ENCODE results near the gene CASK.

The CASK gene

DNA sequence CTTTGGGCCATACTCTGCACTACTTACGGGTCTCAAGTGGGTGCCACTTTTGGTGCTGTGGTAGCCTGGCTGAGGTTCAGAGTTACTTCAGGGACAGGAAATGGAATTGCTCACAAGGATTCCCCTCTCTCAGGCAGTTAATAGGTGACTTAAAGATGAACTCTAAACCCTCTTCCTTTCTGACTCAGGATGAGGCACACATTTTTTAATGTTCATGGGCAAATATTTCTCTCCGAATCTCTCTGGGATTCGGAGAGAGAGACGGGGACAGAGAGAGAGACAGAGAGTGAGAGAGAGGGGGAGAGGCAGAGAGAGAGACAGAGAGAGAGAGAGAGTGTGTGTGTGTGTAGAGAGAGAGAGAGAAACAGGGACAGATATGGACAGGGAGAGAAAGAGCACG, 396.4 kb downstream of the CASK start:
- Histone ChIP-seq H3K4me3 (ENCODE audit: low read depth in 1 of 2, low read length in 2 of 2) (no peak overlapping the region), H3K9me3 (ENCODE audit: control insufficient read depth in 1 of 2, low read length in 2 of 2) (no peaks in the 10 kb centered on the region), H3K27me3 (ENCODE audit: low read depth, low read length) (no peaks in the 10 kb centered on the region), H3K36me3 (ENCODE audit: control insufficient read depth in 1 of 2, insufficient read depth in 2 of 2, low read length in 2 of 2) (peaks cover 15 to 16% of the 10 kb centered on the region in 2 donors), H3K4me1 (ENCODE audit: control insufficient read depth in 1 of 2, insufficient read depth in 2 of 2, low read length in 2 of 2) (peaks cover 0 to 7% of the 10 kb centered on the region in 2 donors), H3K27ac (ENCODE audit: low read length) (no peak overlapping the region)

DNA sequence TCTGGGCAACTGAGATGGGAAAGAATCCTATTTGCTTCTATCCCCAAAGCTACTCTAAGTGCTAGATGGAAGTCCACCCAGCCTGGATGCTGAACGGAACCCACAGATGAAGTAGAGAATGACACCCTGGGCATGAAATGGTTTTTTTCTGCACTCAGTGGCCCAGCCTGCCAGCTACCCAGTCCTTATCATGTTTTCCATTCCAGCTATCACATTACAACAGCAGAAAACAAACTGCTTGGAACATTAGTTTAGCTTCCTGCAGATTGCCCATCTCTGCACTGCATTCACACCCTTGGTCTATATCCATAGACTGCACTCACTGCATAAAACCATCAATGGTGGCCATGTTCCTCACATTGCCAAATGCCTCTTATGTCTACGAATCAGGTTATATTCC, 397.1 kb downstream of the CASK start:
- H3K36me3 ChIP-seq (ENCODE audit: control insufficient read depth in 1 of 2, insufficient read depth in 2 of 2, low read length in 2 of 2), result peaks cover 15 to 16% of the 10 kb centered on the region in 2 donors
- no peak overlapping the region for H3K4me3 ChIP-seq (ENCODE audit: low read depth in 1 of 2, low read length in 2 of 2)
- peaks cover 0 to 7% of the 10 kb centered on the region in 2 donors for H3K4me1 ChIP-seq (ENCODE audit: control insufficient read depth in 1 of 2, insufficient read depth in 2 of 2, low read length in 2 of 2)
- no peaks in the 10 kb centered on the region for H3K27me3 ChIP-seq (ENCODE audit: low read depth, low read length)
- H3K9me3 ChIP-seq (ENCODE audit: control insufficient read depth in 1 of 2, low read length in 2 of 2), result no peaks in the 10 kb centered on the region
- H3K27ac ChIP-seq (ENCODE audit: low read length), result no peak overlapping the region

DNA sequence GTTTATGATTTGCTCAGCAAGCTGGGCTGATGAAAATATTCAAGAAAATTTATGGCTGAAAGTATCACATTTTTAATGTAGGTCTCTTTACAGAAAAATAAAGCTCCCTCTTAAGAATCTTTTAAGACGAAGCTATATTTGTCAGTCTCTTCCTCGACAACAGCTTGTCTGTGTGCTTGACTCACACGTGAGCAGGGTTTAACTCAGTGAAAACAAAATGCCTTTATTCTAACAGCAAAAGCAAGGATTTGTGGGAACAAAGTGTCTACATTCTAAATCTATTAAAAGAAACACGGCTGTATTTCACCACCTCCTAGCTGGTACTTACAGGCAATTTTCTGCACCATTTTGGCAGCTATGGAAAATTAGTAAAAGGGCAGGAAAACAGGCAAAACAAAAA, 400.7 kb downstream of the CASK start:
- no peaks in the 10 kb centered on the region for H3K27me3 ChIP-seq (ENCODE audit: low read depth, low read length)
- no peaks in the 10 kb centered on the region for H3K9me3 ChIP-seq (ENCODE audit: control insufficient read depth in 1 of 2, low read length in 2 of 2)
- H3K36me3 ChIP-seq (ENCODE audit: control insufficient read depth in 1 of 2, insufficient read depth in 2 of 2, low read length in 2 of 2), result peaks cover 0 to 10% of the 10 kb centered on the region in 2 donors
- H3K4me3 ChIP-seq (ENCODE audit: low read depth in 1 of 2, low read length in 2 of 2), result no peak overlapping the region
- H3K4me1 ChIP-seq (ENCODE audit: control insufficient read depth in 1 of 2, insufficient read depth in 2 of 2, low read length in 2 of 2), result peaks cover 0 to 7% of the 10 kb centered on the region in 2 donors
- H3K27ac ChIP-seq (ENCODE audit: low read length), result no peak overlapping the region

- Histone ChIP-seq H3K4me3 (ENCODE audit: low read depth in 1 of 2, low read length in 2 of 2) (no peak overlapping the region), H3K4me1 (ENCODE audit: control insufficient read depth in 1 of 2, insufficient read depth in 2 of 2, low read length in 2 of 2) (peaks cover 0 to 7% of the 10 kb centered on the region in 2 donors), H3K27ac (ENCODE audit: low read length) (no peak overlapping the region), H3K36me3 (ENCODE audit: control insufficient read depth in 1 of 2, insufficient read depth in 2 of 2, low read length in 2 of 2) (peaks cover 0 to 10% of the 10 kb centered on the region in 2 donors), H3K27me3 (ENCODE audit: low read depth, low read length) (no peaks in the 10 kb centered on the region), H3K9me3 (ENCODE audit: control insufficient read depth in 1 of 2, low read length in 2 of 2) (no peaks in the 10 kb centered on the region)
Measured at GRCh38 chrX:41522081-41522480, 401.3 kb downstream of the CASK start.

GRCh38 chrX:41519468-41519867, 403.9 kb downstream of the CASK start:
- no peaks in the 10 kb centered on the region for H3K9me3 ChIP-seq (ENCODE audit: control insufficient read depth in 1 of 2, low read length in 2 of 2)
- H3K27me3 ChIP-seq (ENCODE audit: low read depth, low read length), result no peaks in the 10 kb centered on the region
- H3K27ac ChIP-seq (ENCODE audit: low read length), result no peak overlapping the region
- no peak overlapping the region for H3K4me3 ChIP-seq (ENCODE audit: low read depth in 1 of 2, low read length in 2 of 2)
- H3K4me1 ChIP-seq (ENCODE audit: control insufficient read depth in 1 of 2, insufficient read depth in 2 of 2, low read length in 2 of 2), result no peaks in the 10 kb centered on the region
- peaks cover 0 to 10% of the 10 kb centered on the region in 2 donors for H3K36me3 ChIP-seq (ENCODE audit: control insufficient read depth in 1 of 2, insufficient read depth in 2 of 2, low read length in 2 of 2)

DNA sequence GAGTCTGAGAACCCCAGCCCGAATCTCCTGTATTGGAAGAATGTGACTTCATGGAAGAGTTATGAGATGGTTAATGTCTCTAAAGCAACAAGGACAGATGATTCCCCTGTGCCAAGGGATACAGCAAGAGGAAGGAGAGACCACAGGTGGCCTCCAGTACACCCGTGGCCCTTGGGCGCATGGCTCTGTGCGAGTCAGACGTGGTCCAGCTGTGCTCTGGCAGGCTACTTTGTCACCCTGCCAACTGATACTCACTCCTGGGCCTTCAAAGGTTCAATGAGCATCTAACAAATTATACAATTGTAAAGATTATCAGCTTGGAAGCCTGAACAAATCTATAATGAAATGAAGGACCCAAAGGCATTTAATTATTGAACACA, 404.5 kb downstream of the CASK start:
- Histone ChIP-seq H3K36me3 (ENCODE audit: control insufficient read depth in 1 of 2, insufficient read depth in 2 of 2, low read length in 2 of 2) (peaks cover 0 to 10% of the 10 kb centered on the region in 2 donors), H3K4me1 (ENCODE audit: control insufficient read depth in 1 of 2, insufficient read depth in 2 of 2, low read length in 2 of 2) (no peaks in the 10 kb centered on the region), H3K4me3 (ENCODE audit: low read depth in 1 of 2, low read length in 2 of 2) (no peak overlapping the region), H3K27me3 (ENCODE audit: low read depth, low read length) (no peaks in the 10 kb centered on the region), H3K27ac (ENCODE audit: low read length) (no peak overlapping the region), H3K9me3 (ENCODE audit: control insufficient read depth in 1 of 2, low read length in 2 of 2) (no peaks in the 10 kb centered on the region)

DNA sequence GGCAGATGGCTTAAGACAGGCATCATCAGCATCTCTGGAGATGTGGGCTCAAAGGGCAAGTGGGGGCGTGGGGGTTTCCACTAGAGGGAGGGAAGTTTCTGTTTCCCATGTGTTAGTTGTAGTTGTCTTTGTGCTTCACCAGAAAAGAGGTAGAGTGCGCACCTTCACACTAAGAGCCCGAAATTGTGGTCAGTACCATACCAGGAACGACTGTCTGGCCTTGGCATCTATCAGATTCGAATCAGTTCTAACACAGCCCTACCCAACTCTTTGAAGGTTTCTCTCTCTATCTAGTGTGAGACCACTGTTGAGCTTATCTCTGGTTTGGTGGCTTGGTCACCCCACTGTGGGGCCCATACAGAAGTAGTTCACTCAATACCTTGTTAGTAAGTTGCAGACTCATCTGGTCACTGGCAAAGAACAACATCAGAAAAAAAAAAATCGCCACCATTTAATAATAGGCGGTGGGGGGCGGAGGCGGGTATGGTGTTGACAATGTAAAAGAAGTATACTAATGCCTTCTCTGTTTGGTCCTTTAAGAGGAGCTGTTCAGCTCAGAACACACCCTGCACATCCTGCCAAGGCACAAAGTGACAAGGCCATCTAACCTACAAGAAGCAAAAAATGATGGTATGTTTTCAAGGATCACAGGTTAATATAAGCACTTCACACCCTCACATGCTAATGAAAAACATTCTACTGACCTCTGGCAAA, 405.1 kb downstream of the CASK start:
- H3K27me3 ChIP-seq (ENCODE audit: low read depth, low read length), result no peaks in the 10 kb centered on the region
- H3K36me3 ChIP-seq (ENCODE audit: control insufficient read depth in 1 of 2, insufficient read depth in 2 of 2, low read length in 2 of 2), result peaks cover 0 to 10% of the 10 kb centered on the region in 2 donors
- no peak overlapping the region for H3K4me3 ChIP-seq (ENCODE audit: low read depth in 1 of 2, low read length in 2 of 2)
- H3K4me1 ChIP-seq (ENCODE audit: control insufficient read depth in 1 of 2, insufficient read depth in 2 of 2, low read length in 2 of 2), result no peaks in the 10 kb centered on the region
- H3K9me3 ChIP-seq (ENCODE audit: control insufficient read depth in 1 of 2, low read length in 2 of 2), result no peaks in the 10 kb centered on the region
- H3K27ac ChIP-seq (ENCODE audit: low read length), result no peak overlapping the region

GRCh38 chrX:41516999-41517765, 406.2 kb downstream of the CASK start:
- no peak overlapping the region for H3K27ac ChIP-seq (ENCODE audit: low read length)
- H3K4me1 ChIP-seq (ENCODE audit: control insufficient read depth in 1 of 2, insufficient read depth in 2 of 2, low read length in 2 of 2), result no peaks in the 10 kb centered on the region
- H3K9me3 ChIP-seq (ENCODE audit: control insufficient read depth in 1 of 2, low read length in 2 of 2), result no peaks in the 10 kb centered on the region
- peaks cover 0 to 10% of the 10 kb centered on the region in 2 donors for H3K36me3 ChIP-seq (ENCODE audit: control insufficient read depth in 1 of 2, insufficient read depth in 2 of 2, low read length in 2 of 2)
- H3K4me3 ChIP-seq (ENCODE audit: low read depth in 1 of 2, low read length in 2 of 2), result no peak overlapping the region
- no peaks in the 10 kb centered on the region for H3K27me3 ChIP-seq (ENCODE audit: low read depth, low read length)

DNA sequence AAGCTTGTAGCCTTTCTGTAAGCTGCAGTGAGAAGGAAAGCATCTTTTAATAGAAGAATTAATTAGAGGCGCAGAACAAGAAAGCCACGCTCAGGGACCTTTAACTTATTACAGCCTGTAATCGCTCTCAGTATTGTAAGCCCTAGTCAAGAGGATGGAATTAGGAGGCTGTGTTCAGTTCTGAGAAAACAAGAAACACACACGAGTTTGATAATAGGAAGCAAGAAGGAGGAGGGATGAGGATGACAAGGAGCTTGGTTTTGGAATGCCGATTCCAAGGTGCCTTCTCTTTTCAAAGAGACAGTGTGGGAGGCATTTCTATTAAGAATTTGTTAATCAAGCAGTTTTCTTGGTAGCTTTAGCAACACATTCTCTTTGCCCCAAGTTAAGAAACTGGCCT, 406.9 kb downstream of the CASK start:
- peaks cover 0 to 10% of the 10 kb centered on the region in 2 donors for H3K36me3 ChIP-seq (ENCODE audit: control insufficient read depth in 1 of 2, insufficient read depth in 2 of 2, low read length in 2 of 2)
- no peaks in the 10 kb centered on the region for H3K9me3 ChIP-seq (ENCODE audit: control insufficient read depth in 1 of 2, low read length in 2 of 2)
- H3K27ac ChIP-seq (ENCODE audit: low read length), result no peak overlapping the region
- no peak overlapping the region for H3K4me3 ChIP-seq (ENCODE audit: low read depth in 1 of 2, low read length in 2 of 2)
- H3K4me1 ChIP-seq (ENCODE audit: control insufficient read depth in 1 of 2, insufficient read depth in 2 of 2, low read length in 2 of 2), result no peaks in the 10 kb centered on the region
- no peaks in the 10 kb centered on the region for H3K27me3 ChIP-seq (ENCODE audit: low read depth, low read length)

DNA sequence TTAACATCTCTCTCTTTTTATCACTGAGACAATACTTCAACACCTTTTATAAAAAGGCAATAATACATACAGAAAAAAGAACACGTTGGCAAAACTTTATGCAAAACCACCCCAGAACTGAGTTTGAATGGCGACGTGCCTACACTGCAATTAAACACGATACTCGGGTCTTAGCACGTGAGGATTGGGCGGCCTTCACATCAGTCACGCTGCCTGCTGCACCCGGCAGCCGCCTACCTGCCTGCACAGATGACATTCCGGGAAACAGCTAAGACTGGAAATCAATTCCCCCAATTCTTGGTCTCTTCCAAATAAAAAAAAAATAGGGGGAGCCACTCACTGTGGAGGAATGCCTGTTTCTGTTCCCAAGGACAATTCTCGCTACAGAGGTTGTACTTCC, 408.0 kb downstream of the CASK start:
- no peaks in the 10 kb centered on the region for H3K9me3 ChIP-seq (ENCODE audit: control insufficient read depth in 1 of 2, low read length in 2 of 2)
- H3K4me1 ChIP-seq (ENCODE audit: control insufficient read depth in 1 of 2, insufficient read depth in 2 of 2, low read length in 2 of 2), result no peaks in the 10 kb centered on the region
- H3K4me3 ChIP-seq (ENCODE audit: low read depth in 1 of 2, low read length in 2 of 2), result no peak overlapping the region
- H3K27ac ChIP-seq (ENCODE audit: low read length), result no peak overlapping the region
- H3K36me3 ChIP-seq (ENCODE audit: control insufficient read depth in 1 of 2, insufficient read depth in 2 of 2, low read length in 2 of 2), result peaks cover 0 to 3% of the 10 kb centered on the region in 2 donors
- no peaks in the 10 kb centered on the region for H3K27me3 ChIP-seq (ENCODE audit: low read depth, low read length)

GRCh38 chrX:41514179-41514578, 409.2 kb downstream of the CASK start:
- Histone ChIP-seq H3K9me3 (ENCODE audit: control insufficient read depth in 1 of 2, low read length in 2 of 2) (no peaks in the 10 kb centered on the region), H3K27ac (ENCODE audit: low read length) (no peak overlapping the region), H3K36me3 (ENCODE audit: control insufficient read depth in 1 of 2, insufficient read depth in 2 of 2, low read length in 2 of 2) (no peaks in the 10 kb centered on the region), H3K4me3 (ENCODE audit: low read depth in 1 of 2, low read length in 2 of 2) (no peak overlapping the region), H3K27me3 (ENCODE audit: low read depth, low read length) (no peaks in the 10 kb centered on the region), H3K4me1 (ENCODE audit: control insufficient read depth in 1 of 2, insufficient read depth in 2 of 2, low read length in 2 of 2) (no peaks in the 10 kb centered on the region)

Measured in muscle layer of duodenum (tissue), 2 donors.